Trophoblast cell (in vitro differentiated cells and primary cell): ENCODE results near the gene AARSD1.
A peak's percentile ranks its signal among the peaks of the same experiment; 100 is the strongest.
"Not testable (repeated sequence)": the region's sequence is repeated elsewhere in the genome, so short reads cannot be mapped to it uniquely, and the experiment has no call there.

Source experiments
- DNase-seq, 2 donors: peaks; one replicate each; pipeline ENCODE4 v3.0.0-alpha.2; 2016
- H2AFZ ChIP-seq: 2 replicates; pipeline ENCODE4 v1.6.1; 2013; ENCODE audit warnings: low read length, moderate library complexity, mild to moderate bottlenecking; ENCODE audit not compliant: insufficient read depth, poor library complexity
- H2AK5ac ChIP-seq: 2 replicates; pipeline ENCODE4 v1.6.1; 2013; ENCODE audit warnings: mild to moderate bottlenecking, low read length
- H2BK120ac ChIP-seq: 2 replicates; pipeline ENCODE4 v1.6.1; 2013; ENCODE audit warnings: low read length, mild to moderate bottlenecking, moderate library complexity; ENCODE audit not compliant: insufficient read depth, poor library complexity
- H2BK12ac ChIP-seq: 2 replicates; pipeline ENCODE4 v1.6.1; 2013; ENCODE audit warnings: mild to moderate bottlenecking, low read length, moderate library complexity
- H2BK5ac ChIP-seq: 2 replicates; pipeline ENCODE4 v1.6.1; 2013; ENCODE audit warnings: low read length, low read depth, moderate library complexity, mild to moderate bottlenecking; ENCODE audit not compliant: poor library complexity
- H3K14ac ChIP-seq: 2 replicates; pipeline ENCODE4 v1.6.1; 2013; ENCODE audit warnings: mild to moderate bottlenecking, low read length
- H3K18ac ChIP-seq: 2 replicates; pipeline ENCODE4 v1.6.1; 2013; ENCODE audit warnings: mild to moderate bottlenecking, low read length
- H3K23ac ChIP-seq: 2 replicates; pipeline ENCODE4 v1.6.1; 2013; ENCODE audit warnings: low read length
- H3K27ac ChIP-seq: 2 replicates; pipeline ENCODE4 v1.5.1; 2013; ENCODE audit warnings: low read depth, mild to moderate bottlenecking, inconsistent platforms, low read length, moderate library complexity
- H3K27me3 ChIP-seq: 2 replicates; pipeline ENCODE4 v1.6.1; 2013; ENCODE audit warnings: inconsistent platforms, mild to moderate bottlenecking, low read length, moderate library complexity; ENCODE audit not compliant: insufficient read depth
- H3K36me3 ChIP-seq, 2 experiments: 1 replicate in 1 of 2; 2 replicates in 1 of 2; pipeline ENCODE4 v1.6.1; 2013; ENCODE audit warnings: low read length in 2 of 2, mild to moderate bottlenecking in 2 of 2, moderate library complexity in 1 of 2; ENCODE audit not compliant: insufficient read depth in 2 of 2, control insufficient read depth in 1 of 2
- H3K4ac ChIP-seq: 2 replicates; pipeline ENCODE4 v1.6.1; 2013; ENCODE audit warnings: low read depth, mild to moderate bottlenecking, low read length, moderate library complexity
- H3K4me1 ChIP-seq, 2 experiments: 1 replicate in 1 of 2; 2 replicates in 1 of 2; pipeline ENCODE4 v1.6.1; 2013; ENCODE audit warnings: low read length in 2 of 2, mild to moderate bottlenecking in 2 of 2, moderate library complexity in 1 of 2; ENCODE audit not compliant: insufficient read depth in 2 of 2, control insufficient read depth in 1 of 2
- H3K4me2 ChIP-seq: 2 replicates; pipeline ENCODE4 v1.6.1; 2013; ENCODE audit warnings: inconsistent platforms, mild to moderate bottlenecking, low read length, moderate library complexity
- H3K4me3 ChIP-seq: 2 replicates; pipeline ENCODE4 v1.5.1; 2013; ENCODE audit warnings: mild to moderate bottlenecking, low read depth, low read length, inconsistent platforms
- H3K79me1 ChIP-seq: one replicate; pipeline ENCODE4 v1.6.1; 2013; ENCODE audit warnings: low read length
- H3K79me2 ChIP-seq: 2 replicates; pipeline ENCODE4 v1.6.1; 2013; ENCODE audit warnings: low read length, mild to moderate bottlenecking; ENCODE audit not compliant: control insufficient read depth, insufficient read depth, poor library complexity
- H3K9ac ChIP-seq: 2 replicates; pipeline ENCODE4 v1.6.1; 2013; ENCODE audit warnings: mild to moderate bottlenecking, low read length
- H3K9me3 ChIP-seq: 2 replicates; pipeline ENCODE4 v1.6.1; 2013; ENCODE audit warnings: low read depth, mild to moderate bottlenecking, control low read depth, inconsistent platforms, low read length; ENCODE audit not compliant: insufficient read depth
- H4K12ac ChIP-seq: 2 replicates; pipeline ENCODE4 v1.6.1; 2013; ENCODE audit warnings: low read depth, mild to moderate bottlenecking, low read length, moderate library complexity
- H4K8ac ChIP-seq: 2 replicates; pipeline ENCODE4 v1.6.1; 2013; ENCODE audit warnings: low read depth, mild to moderate bottlenecking, low read length, moderate library complexity
- H4K91ac ChIP-seq: one replicate; pipeline ENCODE4 v1.6.1; 2013; ENCODE audit warnings: low read depth, mild to moderate bottlenecking, low read length, moderate library complexity
- WGBS: extraction: QIAGEN DNeasy Blood & Tissue Kit; methylation state at CpG from one replicate; pipeline ENCODE4 v1.1.7; 2013; ENCODE audit warnings: missing lambda C conversion rate; ENCODE audit not compliant: insufficient read length, insufficient coverage; ENCODE audit errors: extremely low coverage; 5-methylcytosine and 5-hydroxymethylcytosine counted together

Gene AARSD1

GRCh38 chr17:43006639-43007551, 42.6 kb upstream of the AARSD1 start, which contains the start of gene IFI35:
Gene IFI35 (plus strand): TSS chr17:43006784. CDS start chr17:43006948, 164 bp downstream.
- Histone ChIP-seq H3K27ac (no peak within 1 kb of the TSS), H3K4me1 (peaks cover 0 to 3% of the 10 kb centered on the region in 2 experiments), H3K9ac (no peak within 1 kb of the TSS), H2AK5ac (no peak within 1 kb of the TSS), H2BK12ac (no peak within 1 kb of the TSS), H4K12ac (no peak within 1 kb of the TSS), H4K8ac (peak within 1 kb of the TSS; percentile 57), H3K14ac (no peak within 1 kb of the TSS), H3K4ac (no peak within 1 kb of the TSS), H3K4me2 (peak within 1 kb of the TSS; percentile 19), H3K4me3 (no peak within 1 kb of the TSS), H3K9me3 (no peaks in the 10 kb centered on the region), H3K79me2 (no peaks in the 10 kb centered on the region), H3K18ac (no peak within 1 kb of the TSS), H3K23ac (no peak within 1 kb of the TSS), H3K27me3 (no peaks in the 10 kb centered on the region), H2BK120ac (no peak within 1 kb of the TSS), H2BK5ac (no peak within 1 kb of the TSS), H2AFZ (no peak within 1 kb of the TSS), H3K79me1 (no peaks in the 10 kb centered on the region), H3K36me3 (peaks cover 16 to 19% of the 10 kb centered on the region in 2 experiments), H4K91ac (no peak within 1 kb of the TSS)
- no CpG with 5 or more reads among the region's 18 CpGs for WGBS
- DNase-seq: peak; percentile 70 to 85

- H3K4ac ChIP-seq: no peak overlapping the region
- no CpG with 5 or more reads among the region's 5 CpGs for WGBS
- no peak overlapping the region for H3K9ac ChIP-seq
- H3K27ac ChIP-seq: no peak overlapping the region
- H3K27me3 ChIP-seq: no peaks in the 10 kb centered on the region
- peaks cover 1% of the 10 kb centered on the region for H3K79me1 ChIP-seq
- H4K91ac ChIP-seq: no peak overlapping the region
- H2AK5ac ChIP-seq: no peak overlapping the region
- no peak overlapping the region for H2AFZ ChIP-seq
- H4K8ac ChIP-seq: no peak overlapping the region
- no peak overlapping the region for H3K23ac ChIP-seq
- peak; percentile 82 to 90 for DNase-seq
- H3K14ac ChIP-seq: no peak overlapping the region
- H2BK12ac ChIP-seq: no peak overlapping the region
- no peak overlapping the region for H3K4me2 ChIP-seq
- H2BK5ac ChIP-seq: no peak overlapping the region
- H3K79me2 ChIP-seq: peaks cover 8% of the 10 kb centered on the region
- no peak overlapping the region for H4K12ac ChIP-seq
- no peak overlapping the region for H3K4me3 ChIP-seq
- peaks cover 29 to 37% of the 10 kb centered on the region in 2 experiments for H3K36me3 ChIP-seq
- no peak overlapping the region for H2BK120ac ChIP-seq
- no peak overlapping the region for H3K18ac ChIP-seq
- H3K4me1 ChIP-seq: peaks cover 2 to 5% of the 10 kb centered on the region in 2 experiments
- no peaks in the 10 kb centered on the region for H3K9me3 ChIP-seq
Observed at GRCh38 chr17:43003542-43004172, 39.4 kb upstream of the AARSD1 start.

GRCh38 chr17:43000894-43001293, 36.6 kb upstream of the AARSD1 start:
- no CpG with 5 or more reads among the region's 13 CpGs for WGBS
- H3K4me1 ChIP-seq: not testable (repeated sequence)

GRCh38 chr17:42999003-42999525, 34.8 kb upstream of the AARSD1 start:
- Histone ChIP-seq H3K4me1 (peaks cover 3 to 5% of the 10 kb centered on the region in 2 experiments), H3K23ac (no peak overlapping the region), H4K12ac (peak overlapping the region; percentile 86), H4K91ac (peak overlapping the region; percentile 80), H3K9me3 (no peaks in the 10 kb centered on the region), H2AFZ (no peak overlapping the region), H3K27ac (peak overlapping the region; percentile 85), H4K8ac (peak overlapping the region; percentile 85), H3K4ac (peak overlapping the region; percentile 41), H2BK5ac (peak overlapping the region; percentile 91), H3K9ac (peak overlapping the region; percentile 93), H3K4me2 (peak overlapping the region; percentile 83), H3K18ac (no peak overlapping the region), H2AK5ac (peak overlapping the region; percentile 81), H3K36me3 (peaks cover 27 to 36% of the 10 kb centered on the region in 2 experiments), H3K4me3 (peak overlapping the region; percentile 94), H3K79me2 (peaks cover 11% of the 10 kb centered on the region), H3K79me1 (peaks cover 5% of the 10 kb centered on the region), H3K14ac (peak overlapping the region; percentile 86), H2BK120ac (no peak overlapping the region), H3K27me3 (no peaks in the 10 kb centered on the region), H2BK12ac (peak overlapping the region; percentile 23)
- WGBS: no CpG with 5 or more reads among the region's 10 CpGs
- no peak for DNase-seq

More at GRCh38 chr17:43000894-43001293, 36.6 kb upstream of the AARSD1 start:
- not testable (repeated sequence) for H3K27ac ChIP-seq, H4K91ac ChIP-seq, H4K12ac ChIP-seq, H4K8ac ChIP-seq, H2AFZ ChIP-seq, H3K14ac ChIP-seq, H2AK5ac ChIP-seq, H3K23ac ChIP-seq, H3K9me3 ChIP-seq, H3K9ac ChIP-seq, H3K4ac ChIP-seq, H2BK12ac ChIP-seq, H3K4me2 ChIP-seq, H3K4me3 ChIP-seq, H3K79me1 ChIP-seq, DNase-seq, H3K27me3 ChIP-seq, H2BK120ac ChIP-seq, H3K18ac ChIP-seq, H2BK5ac ChIP-seq
- peaks cover 11% of the 10 kb centered on the region for H3K79me2 ChIP-seq
- H3K36me3 ChIP-seq: peaks cover 29 to 37% of the 10 kb centered on the region in 2 experiments
